Bronchial epithelial cell (primary cell): ENCODE data around the gene FNBP1. TPM values are rescaled to one million over a fixed set of nuclear protein-coding genes. Genes with fewer than 3 reads are reported as not detected.

ENCODE experiments used
- DNase-seq: peaks from one replicate; pipeline ENCODE4 v3.0.0-alpha.2; 2010; ENCODE audit warnings: low read depth
- FAIRE-seq: peaks from 2 replicates; lab custom pipeline; 2011; peaks lifted over from hg19 to GRCh38; lab: Jason Lieb, UNC
- H3K27me3 ChIP-seq: 2 replicates; pipeline ENCODE4 v1.5.1; 2011; ENCODE audit warnings: low read length; ENCODE audit not compliant: control insufficient read depth, insufficient read depth
- H3K36me3 ChIP-seq: 2 replicates; pipeline ENCODE4 v1.5.1; 2011; ENCODE audit warnings: low read length; ENCODE audit not compliant: control insufficient read depth, insufficient read depth
- H3K4me3 ChIP-seq: 2 replicates; pipeline ENCODE4 v1.5.1; 2011; ENCODE audit warnings: mild to moderate bottlenecking, low read depth, low read length, control low read depth
- total RNA-seq: library from RNA; depleted of rRNA; stranded (reverse); fragments of >200 nt; gene quantifications from 2 replicates; pipeline ENCODE4 v1.2.1, GENCODE V29; 2014
- TF ChIP-seq, protein P1 (sequence below): IDR thresholded peaks from 2 replicates; pipeline ENCODE4 v1.5.1; 2011; ENCODE audit warnings: mild to moderate bottlenecking, moderate library complexity, low read length, control low read depth, inconsistent platforms; ENCODE audit not compliant: insufficient read depth, severe bottlenecking

FNBP1 gene
- total RNA-seq, 1 donor from 2014 or later, result 13.4 TPM

DNA sequence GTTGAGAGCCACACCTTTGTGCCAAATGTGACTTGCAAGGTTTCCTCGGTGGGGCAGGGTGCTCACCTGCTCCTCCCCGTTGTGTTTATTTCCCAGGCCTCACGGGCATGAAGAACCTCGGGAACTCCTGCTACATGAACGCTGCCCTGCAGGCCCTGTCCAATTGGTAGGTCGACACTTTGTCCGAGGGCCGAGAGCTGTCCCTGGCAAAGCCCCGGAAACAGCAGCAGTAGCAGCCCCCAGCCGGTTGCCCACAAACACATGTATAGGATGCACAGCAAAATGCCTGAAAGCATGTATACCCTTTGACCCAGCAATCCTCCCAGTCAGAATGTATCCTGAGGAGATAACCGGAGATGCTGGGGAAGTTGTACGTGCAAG lies 181.6 kb downstream of the FNBP1 start:
- H3K36me3 ChIP-seq, result peaks cover 15% of the 10 kb centered on the region
- no peaks in the 10 kb centered on the region for H3K27me3 ChIP-seq
- TF ChIP-seq, protein P1, sequence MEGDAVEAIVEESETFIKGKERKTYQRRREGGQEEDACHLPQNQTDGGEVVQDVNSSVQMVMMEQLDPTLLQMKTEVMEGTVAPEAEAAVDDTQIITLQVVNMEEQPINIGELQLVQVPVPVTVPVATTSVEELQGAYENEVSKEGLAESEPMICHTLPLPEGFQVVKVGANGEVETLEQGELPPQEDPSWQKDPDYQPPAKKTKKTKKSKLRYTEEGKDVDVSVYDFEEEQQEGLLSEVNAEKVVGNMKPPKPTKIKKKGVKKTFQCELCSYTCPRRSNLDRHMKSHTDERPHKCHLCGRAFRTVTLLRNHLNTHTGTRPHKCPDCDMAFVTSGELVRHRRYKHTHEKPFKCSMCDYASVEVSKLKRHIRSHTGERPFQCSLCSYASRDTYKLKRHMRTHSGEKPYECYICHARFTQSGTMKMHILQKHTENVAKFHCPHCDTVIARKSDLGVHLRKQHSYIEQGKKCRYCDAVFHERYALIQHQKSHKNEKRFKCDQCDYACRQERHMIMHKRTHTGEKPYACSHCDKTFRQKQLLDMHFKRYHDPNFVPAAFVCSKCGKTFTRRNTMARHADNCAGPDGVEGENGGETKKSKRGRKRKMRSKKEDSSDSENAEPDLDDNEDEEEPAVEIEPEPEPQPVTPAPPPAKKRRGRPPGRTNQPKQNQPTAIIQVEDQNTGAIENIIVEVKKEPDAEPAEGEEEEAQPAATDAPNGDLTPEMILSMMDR, result no peak
- FAIRE-seq, result no peak
- DNase-seq, result no peak
- no peak overlapping the region for H3K4me3 ChIP-seq

DNA sequence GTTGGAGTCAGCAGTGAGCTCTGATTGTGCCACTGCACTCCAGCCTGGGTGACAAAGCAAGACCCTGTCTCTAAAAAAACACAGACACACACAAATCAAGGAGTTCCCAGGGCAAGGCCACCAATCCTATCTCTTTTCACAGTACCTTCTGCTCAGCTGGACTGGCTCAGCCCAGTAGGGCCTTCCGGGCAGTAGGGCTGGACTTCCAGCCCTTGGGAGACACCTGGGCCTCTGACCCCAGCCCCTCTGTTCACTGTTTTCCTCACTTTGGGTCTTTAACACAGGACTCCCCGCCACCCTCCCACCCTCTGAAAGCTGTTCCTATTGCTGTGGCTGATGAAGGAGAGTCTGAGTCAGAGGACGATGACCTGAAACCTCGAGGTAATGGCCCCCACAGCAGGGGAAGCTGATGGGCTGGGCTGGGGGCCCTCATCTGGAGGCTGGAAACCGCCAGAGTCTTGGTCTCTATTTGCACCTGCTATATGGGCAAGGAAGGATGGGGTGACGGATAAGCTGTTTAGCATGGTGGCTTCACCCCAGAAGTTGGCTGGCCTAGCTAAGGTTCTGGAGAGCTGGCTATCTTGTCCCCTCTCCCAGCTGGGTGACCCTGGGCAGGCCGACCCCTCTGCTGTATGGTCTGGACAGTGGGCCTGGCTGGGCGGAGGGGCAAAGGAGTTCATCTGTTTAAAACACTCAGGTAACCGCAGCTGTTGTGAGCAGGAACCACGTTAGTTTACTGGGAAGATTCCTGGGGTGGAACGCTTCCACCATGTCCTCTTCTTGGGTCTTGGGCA lies 182.1 kb downstream of the FNBP1 start:
- DNase-seq (no peak), FAIRE-seq (no peak)
- H3K4me3 ChIP-seq, result no peak overlapping the region
- peaks cover 15% of the 10 kb centered on the region for H3K36me3 ChIP-seq
- H3K27me3 ChIP-seq, result no peaks in the 10 kb centered on the region
- TF ChIP-seq, protein P1, result no peak

DNA sequence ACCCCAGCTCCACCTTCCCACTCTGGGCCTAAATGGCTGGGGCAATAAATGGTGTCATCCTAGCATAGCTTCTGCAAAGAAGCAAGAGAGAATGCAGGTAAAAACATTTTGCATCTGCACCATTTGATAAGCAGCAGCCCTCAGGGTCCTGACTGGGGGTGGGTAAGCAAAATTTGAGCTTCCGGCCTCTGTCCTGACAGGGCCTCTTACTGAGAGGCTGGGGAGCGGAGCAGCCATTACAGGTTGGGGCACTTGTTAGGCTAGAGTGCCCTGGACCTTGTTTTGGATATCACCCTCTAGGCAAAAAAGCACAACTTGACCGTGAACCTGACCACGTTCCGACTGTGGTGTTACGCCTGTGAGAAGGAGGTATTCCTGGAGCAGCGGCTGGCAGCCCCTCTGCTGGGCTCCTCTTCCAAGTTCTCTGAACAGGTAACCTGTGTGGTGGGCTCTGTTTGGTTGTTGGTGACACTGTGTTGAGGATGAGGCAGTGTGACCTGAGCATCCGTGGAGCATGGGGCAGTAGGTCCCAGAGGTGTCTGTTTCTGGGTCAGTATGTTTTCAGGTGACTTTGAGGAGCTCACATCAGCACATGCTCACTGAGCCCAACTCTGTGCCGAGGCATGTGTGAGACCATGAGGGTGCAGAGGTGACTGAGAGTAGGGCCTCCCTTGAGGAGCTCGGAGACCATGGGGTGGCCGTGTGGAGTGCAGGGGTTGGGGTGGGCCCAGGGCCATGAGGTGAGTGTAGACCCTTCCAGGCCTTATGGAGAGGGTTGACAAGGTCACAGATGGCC lies 184.6 kb downstream of the FNBP1 start:
- DNase-seq (no peak), FAIRE-seq (no peak)
- Histone ChIP-seq H3K4me3 (no peak overlapping the region), H3K27me3 (no peaks in the 10 kb centered on the region), H3K36me3 (peaks cover 21% of the 10 kb centered on the region)
- TF ChIP-seq, protein P1, result no peak

DNA sequence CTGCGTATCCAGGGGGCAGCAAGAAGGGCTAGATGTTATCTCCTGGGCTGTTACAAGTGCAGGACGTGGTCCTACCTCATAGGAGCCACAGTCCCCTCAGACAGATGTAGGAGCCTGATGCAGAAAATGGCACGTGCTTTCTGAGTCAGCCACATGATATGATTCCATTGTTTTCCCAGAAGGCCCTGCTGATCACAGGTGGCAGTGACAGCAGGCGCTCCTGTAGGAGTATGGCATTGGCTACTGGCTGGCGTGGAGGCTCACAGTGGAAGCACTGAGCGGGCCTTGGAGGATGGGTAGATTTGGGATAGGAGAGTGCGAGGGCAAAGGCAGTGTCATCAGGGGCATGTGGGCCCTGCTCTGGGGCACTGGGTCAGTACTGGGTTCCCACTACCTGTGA lies 185.8 kb downstream of the FNBP1 start:
- Histone ChIP-seq H3K27me3 (no peaks in the 10 kb centered on the region), H3K36me3 (peaks cover 28% of the 10 kb centered on the region), H3K4me3 (no peak overlapping the region)
- DNase-seq (no peak), FAIRE-seq (no peak)
- TF ChIP-seq, protein P1, result no peak

DNA sequence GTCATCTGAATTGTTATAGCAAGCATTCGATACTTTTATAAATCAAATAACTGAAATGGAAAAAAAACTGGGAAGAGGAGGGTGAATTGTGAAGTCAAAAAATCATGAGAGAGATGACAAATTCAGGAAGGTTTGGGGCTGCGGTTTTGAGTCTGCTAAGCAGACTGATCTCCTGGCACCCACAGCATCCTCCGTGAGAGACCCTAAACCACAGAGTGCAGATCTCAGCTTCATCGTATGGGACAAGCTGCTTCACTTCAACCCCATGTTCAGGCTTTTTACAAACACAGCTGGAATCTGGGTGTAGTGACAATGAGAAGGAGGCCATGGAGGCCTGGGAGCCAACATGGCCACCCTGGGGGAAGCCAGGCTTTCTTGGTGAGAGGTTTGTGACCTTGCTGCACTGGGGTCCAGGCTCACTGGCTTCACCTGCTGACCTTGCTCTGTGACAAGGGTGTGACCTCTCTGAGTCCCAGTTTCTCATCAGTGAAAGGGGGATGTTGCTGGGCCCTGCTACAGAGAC lies 188.3 kb downstream of the FNBP1 start:
- TF ChIP-seq, protein P1, result no peak
- Histone ChIP-seq H3K36me3 (peaks cover 30% of the 10 kb centered on the region), H3K27me3 (no peaks in the 10 kb centered on the region), H3K4me3 (no peak overlapping the region)
- DNase-seq (no peak), FAIRE-seq (no peak)
